ENCODE data around the gene PPP1CA.
"Not testable (repeated sequence)": the region's sequence is repeated elsewhere in the genome, so short reads cannot be mapped to it uniquely, and the experiment has no call there.

- not testable (repeated sequence) for TF ChIP-seq POLR2A (IDR thresholded peaks at IDR 0.05)
- TF ChIP-seq CTCF (IDR thresholded peaks at IDR 0.05): peak in 2 of 4 experiments; percentile 4 to 5
These were observed 658 bp upstream of the PPP1CA start for GRCh38 chr11:67402192-67402839.
